CD4-positive, CD25-positive, alpha-beta regulatory T cell (primary cell): ENCODE data around the gene GINS2. TPM values are rescaled to one million over a fixed set of nuclear protein-coding genes. Genes with fewer than 3 reads are reported as not detected.

Source experiments
- ATAC-seq, 2 donors: fragments of 150-1000 bp; cut with Tn5 transposase; one replicate each; pipeline ENCODE4 v1.10.0; 2021; ENCODE audit warnings: low read depth in 2 of 2, moderate number of reproducible peaks in 2 of 2, moderate library complexity in 1 of 2
- DNase-seq, 3 donors: peaks; one replicate each; pipeline versions ENCODE4 v3.0.0 to v3.0.0-alpha.2; 2012 to 2022; ENCODE audit warnings: mixed read lengths in 1 of 3
- H3K27ac ChIP-seq: one replicate; pipeline ENCODE4 v1.7.0; 2013; ENCODE audit warnings: mild to moderate bottlenecking, low read length; ENCODE audit not compliant: insufficient read depth, poor library complexity, severe bottlenecking
- H3K27me3 ChIP-seq: one replicate; pipeline ENCODE4 v1.7.0; 2013; ENCODE audit warnings: low read length; ENCODE audit not compliant: control insufficient read depth, insufficient read depth
- H3K36me3 ChIP-seq: one replicate; pipeline ENCODE4 v1.7.0; 2013; ENCODE audit warnings: mild to moderate bottlenecking, low read length, moderate library complexity; ENCODE audit not compliant: control insufficient read depth, insufficient read depth
- H3K4me1 ChIP-seq: 2 replicates; pipeline ENCODE4 v1.7.0; 2013; ENCODE audit warnings: mild to moderate bottlenecking, low read length; ENCODE audit not compliant: insufficient read depth, control insufficient read depth, poor library complexity, severe bottlenecking
- H3K4me3 ChIP-seq: one replicate; pipeline ENCODE4 v1.7.0; 2013; ENCODE audit warnings: low read depth, mild to moderate bottlenecking, low read length, moderate library complexity
- H3K9me3 ChIP-seq, 2 experiments: 1 replicate in 1 of 2; 2 replicates in 1 of 2; pipeline ENCODE4 v1.7.0; 2013; ENCODE audit warnings: low read length in 2 of 2, mild to moderate bottlenecking in 1 of 2, moderate library complexity in 1 of 2; ENCODE audit not compliant: control insufficient read depth in 2 of 2
- H3K27ac Mint-ChIP-seq, 3 donors: one replicate each; pipeline ENCODE4 v1.8.0; 2020 to 2022; ENCODE audit warnings: mild to moderate bottlenecking in 3 of 3, mixed read lengths in 3 of 3, moderate library complexity in 2 of 3
- H3K27me3 Mint-ChIP-seq: one replicate; pipeline ENCODE4 v1.8.0; 2022; ENCODE audit warnings: mild to moderate bottlenecking, mixed read lengths
- H3K36me3 Mint-ChIP-seq: one replicate; pipeline ENCODE4 v1.8.0; 2020; ENCODE audit warnings: mixed read lengths
- H3K4me1 Mint-ChIP-seq, 4 donors: one replicate each; pipeline ENCODE4 v1.8.0; 2020 to 2022; ENCODE audit warnings: mixed read lengths in 4 of 4, mild to moderate bottlenecking in 1 of 4
- H3K4me3 Mint-ChIP-seq, 4 donors: one replicate each; pipeline ENCODE4 v1.8.0; 2020 to 2022; ENCODE audit warnings: mild to moderate bottlenecking in 4 of 4, mixed read lengths in 4 of 4, moderate library complexity in 3 of 4
- H3K9me3 Mint-ChIP-seq, 7 donors: one replicate each; pipeline ENCODE4 v1.8.0; 2020 to 2022; ENCODE audit warnings: mixed read lengths in 7 of 7, mild to moderate bottlenecking in 3 of 7, moderate library complexity in 2 of 7
- polyA plus RNA-seq, 4 donors: library from polyadenylated mRNA; unstranded; fragments of 300-500 nt; fragmentation: Illumina TruSeq; gene quantifications; one replicate each; pipeline ENCODE4 v1.2.3, GENCODE V29; 2021
- total RNA-seq: library from RNA; stranded (reverse); gene quantifications from one replicate; pipeline ENCODE4 v1.2.3, GENCODE V29; 2022

The GINS2 gene
- total and polyA plus RNA-seq, 5 donors from 2014 or later = 2.9 to 5.1 (median 3.9) TPM

- Histone ChIP-seq H3K4me3 (no peak overlapping the region), H3K4me1 (no peaks in the 10 kb centered on the region), H3K27ac (no peak overlapping the region), H3K36me3 (no peaks in the 10 kb centered on the region), H3K27me3 (no peaks in the 10 kb centered on the region), H3K9me3 (no peaks in the 10 kb centered on the region)
- Mint-ChIP-seq H3K4me3 (no peak overlapping the region), H3K9me3 (no peaks in the 10 kb centered on the region), H3K4me1 (no peaks in the 10 kb centered on the region), H3K36me3 (no peaks in the 10 kb centered on the region), H3K27me3 (no peaks in the 10 kb centered on the region), H3K27ac (no peak overlapping the region)
- no peak for ATAC-seq
- DNase-seq = no peak
These were observed 49.9 kb downstream of the GINS2 start for GRCh38 chr16:85638695-85639409.

- no peak overlapping the region for H3K27ac ChIP-seq
- H3K36me3 Mint-ChIP-seq = no peaks in the 10 kb centered on the region
- H3K27ac Mint-ChIP-seq = no peak overlapping the region
These were observed 50.7 kb downstream of the GINS2 start for GRCh38 chr16:85637808-85638647.

GRCh38 chr16:85637061-85637807 lies 51.5 kb downstream of the GINS2 start:
- no peak for ATAC-seq

More at GRCh38 chr16:85637808-85638647, 50.7 kb downstream of the GINS2 start:
- no peak for DNase-seq
- Mint-ChIP-seq H3K27me3 (no peaks in the 10 kb centered on the region), H3K4me3 (no peak overlapping the region), H3K9me3 (no peaks in the 10 kb centered on the region), H3K4me1 (no peaks in the 10 kb centered on the region)
- H3K27me3 ChIP-seq = no peaks in the 10 kb centered on the region
- H3K36me3 ChIP-seq = no peaks in the 10 kb centered on the region
- H3K4me1 ChIP-seq = no peaks in the 10 kb centered on the region
- no peak for ATAC-seq
- no peak overlapping the region for H3K4me3 ChIP-seq
- no peaks in the 10 kb centered on the region for H3K9me3 ChIP-seq

GRCh38 chr16:85636234-85636812 lies 52.4 kb downstream of the GINS2 start:
- Mint-ChIP-seq H3K4me3 (no peak overlapping the region), H3K27ac (no peak overlapping the region), H3K9me3 (no peaks in the 10 kb centered on the region), H3K27me3 (no peaks in the 10 kb centered on the region), H3K4me1 (no peaks in the 10 kb centered on the region), H3K36me3 (no peaks in the 10 kb centered on the region)
- no peaks in the 10 kb centered on the region for H3K27me3 ChIP-seq
- no peaks in the 10 kb centered on the region for H3K4me1 ChIP-seq
- H3K27ac ChIP-seq = no peak overlapping the region
- H3K36me3 ChIP-seq = no peaks in the 10 kb centered on the region
- H3K4me3 ChIP-seq = no peak overlapping the region
- no peaks in the 10 kb centered on the region for H3K9me3 ChIP-seq
- no peak for DNase-seq
- no peak for ATAC-seq

More at GRCh38 chr16:85637061-85637807, 51.5 kb downstream of the GINS2 start:
- Mint-ChIP-seq H3K27me3 (no peaks in the 10 kb centered on the region), H3K27ac (no peak overlapping the region), H3K4me1 (no peaks in the 10 kb centered on the region), H3K36me3 (no peaks in the 10 kb centered on the region), H3K4me3 (no peak overlapping the region), H3K9me3 (no peaks in the 10 kb centered on the region)
- H3K4me3 ChIP-seq = no peak overlapping the region
- H3K27me3 ChIP-seq = no peaks in the 10 kb centered on the region
- no peak for DNase-seq
- H3K27ac ChIP-seq = no peak overlapping the region
- no peaks in the 10 kb centered on the region for H3K36me3 ChIP-seq
- H3K9me3 ChIP-seq = no peaks in the 10 kb centered on the region
- no peaks in the 10 kb centered on the region for H3K4me1 ChIP-seq

- H3K9me3 Mint-ChIP-seq = no peaks in the 10 kb centered on the region
- DNase-seq (no peak), ATAC-seq (no peak)
- Histone ChIP-seq H3K27ac (no peak overlapping the region), H3K4me1 (no peaks in the 10 kb centered on the region), H3K36me3 (no peaks in the 10 kb centered on the region), H3K9me3 (no peaks in the 10 kb centered on the region), H3K27me3 (no peaks in the 10 kb centered on the region), H3K4me3 (no peak overlapping the region)
- H3K4me3 Mint-ChIP-seq = no peak overlapping the region
- no peaks in the 10 kb centered on the region for H3K36me3 Mint-ChIP-seq
- no peaks in the 10 kb centered on the region for H3K4me1 Mint-ChIP-seq
- no peaks in the 10 kb centered on the region for H3K27me3 Mint-ChIP-seq
- H3K27ac Mint-ChIP-seq = no peak overlapping the region
These were observed 53.1 kb downstream of the GINS2 start for GRCh38 chr16:85635545-85636140.

GRCh38 chr16:85634747-85635544 lies 53.8 kb downstream of the GINS2 start:
- no peaks in the 10 kb centered on the region for H3K4me1 Mint-ChIP-seq
- no peaks in the 10 kb centered on the region for H3K36me3 ChIP-seq
- DNase-seq = no peak
- no peak overlapping the region for H3K4me3 ChIP-seq
- H3K4me1 ChIP-seq = no peaks in the 10 kb centered on the region
- H3K27ac Mint-ChIP-seq = no peak overlapping the region
- H3K4me3 Mint-ChIP-seq = no peak overlapping the region
- H3K27ac ChIP-seq = no peak overlapping the region
- peaks cover 0 to 1% (median 0%) of the 10 kb centered on the region in 7 donors for H3K9me3 Mint-ChIP-seq
- peaks cover under 1% of the 10 kb centered on the region for H3K36me3 Mint-ChIP-seq
- peaks cover 0 to 3% of the 10 kb centered on the region in 2 experiments for H3K9me3 ChIP-seq
- no peaks in the 10 kb centered on the region for H3K27me3 Mint-ChIP-seq
- ATAC-seq = no peak
- no peaks in the 10 kb centered on the region for H3K27me3 ChIP-seq
